HG03378 (cell line): ENCODE measurements around the gene HPSE2.

ENCODE experiments used
- ATAC-seq: cut with Tn5 transposase; IDR thresholded peaks from one replicate; pipeline ENCODE4 v1.9.1; 2021; ENCODE audit warnings: mild to moderate bottlenecking, moderate library complexity; ENCODE audit not compliant: unreplicated experiment

HPSE2 gene

GRCh38 chr10:98696516-98696915, 539.1 kb downstream of the HPSE2 start:
- no peak for ATAC-seq

- ATAC-seq = no peak
Observed at GRCh38 chr10:98694883-98695282, 540.8 kb downstream of the HPSE2 start.

GRCh38 chr10:98694014-98694413, 541.6 kb downstream of the HPSE2 start:
- ATAC-seq = no peak

GRCh38 chr10:98687685-98688084, 548.0 kb downstream of the HPSE2 start:
- ATAC-seq = no peak

GRCh38 chr10:98684019-98684899, 551.4 kb downstream of the HPSE2 start:
- ATAC-seq = no peak

- no peak for ATAC-seq
Observed at GRCh38 chr10:98676895-98677294, 558.8 kb downstream of the HPSE2 start.

GRCh38 chr10:98675902-98676301, 559.8 kb downstream of the HPSE2 start:
- no peak for ATAC-seq

GRCh38 chr10:98673171-98673782, 562.4 kb downstream of the HPSE2 start:
- no peak for ATAC-seq

GRCh38 chr10:98667081-98667480, 568.6 kb downstream of the HPSE2 start:
- no peak for ATAC-seq

- ATAC-seq = no peak
Observed at GRCh38 chr10:98666276-98666675, 569.4 kb downstream of the HPSE2 start.

- no peak for ATAC-seq
Observed at GRCh38 chr10:98664329-98665042, 571.2 kb downstream of the HPSE2 start.

- no peak for ATAC-seq
Observed at GRCh38 chr10:98659951-98660350, 575.7 kb downstream of the HPSE2 start.

- no peak for ATAC-seq
Observed at GRCh38 chr10:98655492-98655891, 580.2 kb downstream of the HPSE2 start.

- ATAC-seq = no peak
Observed at GRCh38 chr10:98649170-98649569, 586.5 kb downstream of the HPSE2 start.

GRCh38 chr10:98646998-98647917, 588.4 kb downstream of the HPSE2 start:
- ATAC-seq = no peak

GRCh38 chr10:98644466-98644865, 591.2 kb downstream of the HPSE2 start:
- ATAC-seq = no peak

GRCh38 chr10:98642281-98642680, 593.4 kb downstream of the HPSE2 start:
- no peak for ATAC-seq

GRCh38 chr10:98638920-98639319, 596.7 kb downstream of the HPSE2 start:
- ATAC-seq = no peak

- ATAC-seq = no peak
Observed at GRCh38 chr10:98636921-98637329, 598.7 kb downstream of the HPSE2 start.

- ATAC-seq = no peak
Observed at GRCh38 chr10:98632456-98633150, 603.0 kb downstream of the HPSE2 start.
